Ureter (tissue), 1 donor: ENCODE results near the gene ANKRD27. TPM values are rescaled to one million over a fixed set of nuclear protein-coding genes. Genes with fewer than 3 reads are reported as not detected.
"Not testable (repeated sequence)": the region's sequence is repeated elsewhere in the genome, so short reads cannot be mapped to it uniquely, and the experiment has no call there.

Experiments
- DNase-seq: peaks from one replicate; pipeline ENCODE4 v3.0.0-alpha.2; 2020; ENCODE audit warnings: low spot score
- total RNA-seq: library from RNA; stranded (reverse); gene quantifications from one replicate; pipeline ENCODE4 v1.2.4, GENCODE V29; 2023
- donor health status: DM: yes; HTN: yes; CAD: no.

ANKRD27 gene
- total RNA-seq, 1 donor from 2014 or later = 53.7 TPM

DNA sequence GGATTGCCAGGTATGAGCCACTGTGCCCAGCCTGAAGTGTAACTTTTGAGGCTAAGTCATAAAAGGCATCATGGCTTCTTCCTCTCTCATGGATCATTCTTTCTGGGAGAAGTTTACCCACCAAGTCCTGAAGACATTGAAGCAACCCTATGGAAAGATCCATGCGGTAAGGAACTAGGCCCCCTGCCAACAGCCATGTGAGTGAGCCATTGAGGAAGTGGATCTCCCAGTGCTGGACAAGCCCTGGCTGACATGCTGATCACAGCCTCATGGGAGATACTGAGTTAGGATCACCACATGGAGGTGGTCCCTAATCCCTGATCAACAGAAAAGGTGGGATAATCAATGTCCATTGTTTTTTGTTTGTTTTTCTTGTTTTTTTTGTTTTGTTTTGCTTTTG lies 13.3 kb upstream of the ANKRD27 start:
- no peak for DNase-seq

GRCh38 chr19:32687681-32688080 lies 12.7 kb upstream of the ANKRD27 start:
- DNase-seq = no peak

GRCh38 chr19:32686847-32687475 lies 12.0 kb upstream of the ANKRD27 start:
- no peak for DNase-seq

GRCh38 chr19:32682317-32682716 lies 7.3 kb upstream of the ANKRD27 start:
- DNase-seq = no peak

GRCh38 chr19:32680986-32681385 lies 6.0 kb upstream of the ANKRD27 start:
- no peak for DNase-seq

GRCh38 chr19:32677657-32678056 lies 2.7 kb upstream of the ANKRD27 start:
- DNase-seq = no peak

DNA sequence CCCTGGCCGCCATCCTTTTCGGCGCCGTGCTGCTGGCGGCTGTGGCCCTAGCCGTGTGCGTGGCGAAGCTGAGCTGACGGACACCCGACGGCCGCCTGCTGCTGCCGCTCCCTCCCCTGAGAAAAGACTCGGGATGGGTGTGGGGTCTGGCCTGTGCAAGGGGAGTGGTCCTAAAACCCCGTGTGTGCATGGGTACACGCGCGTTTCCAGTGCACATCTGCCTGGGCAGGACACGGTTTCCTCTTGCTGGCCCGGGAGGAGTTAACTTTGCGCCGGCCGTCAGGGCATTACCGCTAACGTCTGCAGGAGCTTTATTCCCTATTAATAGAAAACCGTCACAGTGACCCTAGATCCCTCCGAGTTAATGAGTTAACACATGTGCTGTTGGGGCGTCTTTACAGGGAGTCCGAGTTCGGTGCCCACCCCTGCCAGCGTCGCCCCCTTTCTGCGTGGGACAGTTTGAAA lies 1.9 kb upstream of the ANKRD27 start:
- DNase-seq = no peak

DNA sequence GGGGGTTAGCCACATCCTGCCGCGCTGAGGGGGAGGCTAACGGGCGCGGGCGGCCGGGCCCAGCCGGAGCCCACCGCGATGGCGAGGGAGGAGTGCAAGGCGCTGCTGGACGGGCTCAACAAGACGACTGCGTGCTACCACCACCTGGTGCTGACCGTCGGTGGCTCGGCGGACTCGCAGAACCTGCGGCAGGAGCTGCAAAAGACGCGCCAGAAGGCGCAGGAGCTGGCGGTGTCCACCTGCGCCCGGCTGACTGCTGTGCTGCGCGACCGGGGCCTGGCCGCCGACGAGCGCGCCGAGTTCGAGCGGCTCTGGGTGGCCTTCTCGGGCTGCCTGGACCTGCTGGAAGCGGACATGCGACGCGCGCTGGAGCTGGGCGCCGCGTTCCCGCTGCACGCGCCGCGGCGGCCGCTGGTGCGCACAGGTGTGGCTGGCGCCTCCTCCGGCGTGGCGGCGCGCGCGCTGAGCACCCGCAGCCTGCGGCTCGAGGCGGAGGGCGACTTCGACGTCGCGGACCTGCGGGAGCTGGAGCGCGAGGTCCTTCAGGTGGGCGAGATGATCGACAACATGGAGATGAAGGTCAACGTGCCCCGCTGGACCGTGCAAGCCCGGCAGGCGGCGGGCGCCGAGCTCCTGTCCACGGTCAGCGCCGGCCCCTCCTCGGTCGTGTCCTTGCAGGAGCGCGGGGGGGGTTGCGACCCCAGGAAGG lies 1.4 kb upstream of the ANKRD27 start:
- no peak for DNase-seq

- peak; percentile 81 for DNase-seq
Observed at GRCh38 chr19:32675720-32676185, 773 bp upstream of the ANKRD27 start, which contains the start of gene RGS9BP. TSS of gene RGS9BP (plus strand) at chr19:32675848. CDS start at chr19:32676264, 416 bp downstream.

DNA sequence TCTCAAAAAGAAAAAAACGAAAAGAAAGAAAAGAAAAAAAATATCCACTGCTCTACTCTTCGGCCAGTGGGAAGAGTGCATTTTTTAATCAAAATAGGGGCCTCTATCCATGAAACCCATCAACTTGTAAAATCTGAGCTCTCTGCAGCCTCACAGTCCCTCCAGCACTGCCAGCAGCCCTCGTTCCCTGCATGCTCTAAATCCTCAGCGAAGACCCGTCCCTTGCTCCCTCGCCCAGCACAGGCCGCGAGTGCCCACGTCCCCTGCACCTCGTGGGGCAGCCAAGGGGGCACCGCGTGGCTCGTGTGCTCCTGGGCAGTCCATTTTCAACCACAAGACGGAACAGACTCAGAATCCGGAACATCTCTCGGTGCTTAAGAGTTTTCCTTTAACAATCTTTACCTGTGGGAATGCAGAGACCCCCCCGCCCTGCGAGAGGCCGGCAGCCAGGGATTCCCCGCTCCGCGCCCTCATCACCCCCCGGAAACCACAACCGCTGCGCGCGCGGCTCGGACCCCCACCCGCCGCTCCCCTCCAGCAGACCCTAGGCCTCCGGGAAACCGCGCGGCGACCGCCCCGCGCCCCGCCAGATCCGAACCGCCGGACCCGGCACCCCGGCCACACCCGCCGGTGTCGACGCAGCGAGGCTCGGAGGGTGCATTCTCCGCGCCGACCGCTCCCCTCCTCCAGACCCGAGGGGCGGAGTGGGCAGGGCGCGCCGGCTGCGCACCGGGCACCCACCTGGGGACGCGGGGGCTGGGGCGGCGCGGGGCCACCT lies 638 bp downstream of the ANKRD27 start:
- no peak for DNase-seq

- DNase-seq = no peak
Observed at GRCh38 chr19:32673573-32673972, 1.4 kb downstream of the ANKRD27 start.

- no peak for DNase-seq
Observed at GRCh38 chr19:32672841-32673240, 2.1 kb downstream of the ANKRD27 start.

GRCh38 chr19:32671883-32672593 lies 2.9 kb downstream of the ANKRD27 start:
- DNase-seq = no peak

DNA sequence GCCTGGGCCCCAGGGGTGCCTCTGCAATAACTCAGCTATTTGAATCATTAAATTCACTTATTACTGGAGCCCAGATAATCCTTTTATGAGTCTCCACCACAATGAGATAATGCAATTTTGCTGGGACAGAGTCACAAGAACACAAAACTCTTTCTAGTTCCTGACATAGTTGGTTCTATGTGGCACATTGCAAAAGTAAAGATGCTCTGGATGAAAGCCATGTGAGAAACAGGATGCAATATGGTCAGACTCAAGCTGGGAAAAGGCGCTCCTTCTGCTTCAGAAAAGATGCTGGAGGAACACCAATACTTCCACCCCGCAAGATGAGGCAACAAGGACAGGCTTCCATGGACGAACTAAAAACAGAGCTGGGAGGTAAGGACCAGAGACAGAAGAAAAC lies 5.7 kb downstream of the ANKRD27 start:
- DNase-seq = no peak

- no peak for DNase-seq
Observed at GRCh38 chr19:32666084-32666483, 8.9 kb downstream of the ANKRD27 start.

GRCh38 chr19:32662186-32662585 lies 12.8 kb downstream of the ANKRD27 start:
- no peak for DNase-seq

GRCh38 chr19:32661318-32661717 lies 13.7 kb downstream of the ANKRD27 start:
- no peak for DNase-seq

DNA sequence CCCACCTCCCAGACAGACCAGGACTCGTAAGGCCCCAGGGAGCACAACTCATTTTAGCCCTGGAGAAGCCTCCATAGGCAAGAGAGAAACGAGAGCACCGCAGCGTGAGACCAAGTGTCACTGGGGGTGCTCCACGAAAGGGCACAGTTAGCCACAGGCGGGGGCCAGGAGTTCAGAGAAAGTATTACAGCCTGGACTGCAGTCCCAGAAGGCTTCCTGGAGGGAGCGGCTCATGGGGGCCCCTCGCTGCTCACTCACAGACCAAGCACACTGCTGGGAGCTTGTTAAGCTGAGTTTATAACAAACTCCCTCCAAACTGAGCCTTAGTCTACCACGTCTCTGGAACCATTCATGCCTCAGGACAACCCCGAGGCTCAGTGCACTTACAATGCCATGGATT lies 16.5 kb downstream of the ANKRD27 start:
- no peak for DNase-seq

DNA sequence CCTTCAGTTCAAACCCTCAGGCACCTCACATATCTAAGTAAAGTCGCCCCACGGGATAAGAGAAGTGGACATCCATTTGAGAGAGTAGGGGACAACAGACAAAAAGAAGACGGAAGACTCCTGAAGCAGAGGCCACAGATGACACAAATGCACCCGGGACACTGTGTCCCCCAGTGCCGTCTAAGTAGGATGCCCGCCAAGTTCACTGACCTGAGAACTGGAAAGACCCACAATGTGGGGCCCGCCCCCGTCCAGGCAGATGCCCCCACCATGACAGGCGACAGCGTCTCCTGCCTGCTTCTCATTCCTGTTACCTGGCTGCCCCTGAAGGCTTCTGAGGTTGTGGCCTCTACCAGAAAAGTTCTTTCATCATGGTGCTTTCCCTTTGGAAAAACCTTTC lies 16.9 kb downstream of the ANKRD27 start:
- DNase-seq = no peak

- DNase-seq = not testable (repeated sequence)
Observed at GRCh38 chr19:32656379-32656778, 18.6 kb downstream of the ANKRD27 start.

DNA sequence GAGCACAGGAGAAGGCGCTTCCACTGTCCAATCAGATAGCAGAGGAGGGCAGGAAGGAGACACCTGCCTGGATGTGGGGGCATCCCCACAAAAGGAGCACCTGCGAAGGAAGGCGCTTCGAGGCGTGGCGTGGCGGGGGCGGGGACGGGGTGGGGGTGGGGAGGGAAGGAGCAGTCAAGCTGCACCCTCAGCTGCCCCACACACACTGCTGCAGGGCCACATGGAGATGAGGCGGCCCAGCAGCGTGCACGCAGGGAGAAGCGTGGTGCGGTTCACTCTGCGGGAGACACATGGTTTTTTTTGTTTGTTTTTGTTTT lies 21.4 kb downstream of the ANKRD27 start:
- no peak for DNase-seq
